K562 (cell line): Measurements from ENCODE around the gene LIMS2. TPM values are rescaled to one million over a fixed set of nuclear protein-coding genes. Genes with fewer than 3 reads are reported as not detected.

Source experiments
- ATAC-seq: fragments of 200-7000 bp; cut with Tn5 transposase; 3 replicates; pipeline ENCODE4 v1.9.1; 2020; ENCODE audit warnings: moderate library complexity
- BruUV-seq: library from RNA; stranded (reverse); fragments of 400-500 nt; replicated peaks from 2 replicates; lab custom pipeline; 2021; lab: Mats Ljungman, UMichigan
- CTCF ChIA-PET: fragments of 300-600 bp; formaldehyde crosslinking; extraction: SDS; loops from one replicate; lab custom pipeline; 2021; ENCODE audit warnings: low intra/inter-chr PET ratio; lab: Yijun Ruan, JAX
- POLR2A ChIA-PET: fragments of 300-600, 350-650 bp; sonication (Branson Sonifier 250); formaldehyde crosslinking; extraction: SDS; loops from one replicate; lab custom pipeline; 2021; ENCODE audit warnings: antibody characterized with exemption, inconsistent platforms; lab: Yijun Ruan, JAX
- DNase-seq, 4 experiments: peaks; one replicate each; pipeline versions ENCODE4 v3.0.0 to v3.0.0-alpha.2; 2011 to 2018; ENCODE audit warnings: low spot score in 3 of 4, mixed read lengths in 3 of 4; ENCODE audit errors: extremely low read depth in 1 of 4
- FAIRE-seq: peaks from 2 replicates; lab custom pipeline; 2011; peaks lifted over from hg19 to GRCh38; lab: Jason Lieb, UNC
- H2AFZ ChIP-seq: 2 replicates; pipeline ENCODE4 v1.6.0; 2011; ENCODE audit warnings: low read depth, low read length, control low read depth, inconsistent platforms
- H3K27ac ChIP-seq: fragments of 200-600 bp; 3 replicates; pipeline ENCODE4 v1.8.0; 2011; ENCODE audit warnings: low read depth, mild to moderate bottlenecking, control low read depth, inconsistent platforms, low read length, moderate library complexity, mixed read lengths; ENCODE audit errors: extremely low read depth
- H3K27me3 ChIP-seq, 2 experiments: fragments of 300-600 bp in 1 of 2; 2 replicates in 1 of 2; 3 replicates in 1 of 2; pipeline versions ENCODE4 v1.6.0 to v1.8.0; 2011; ENCODE audit warnings: inconsistent platforms in 2 of 2, low read length in 2 of 2, mild to moderate bottlenecking in 1 of 2, mixed read lengths in 1 of 2, moderate library complexity in 1 of 2; ENCODE audit not compliant: control insufficient read depth in 2 of 2, insufficient read depth in 2 of 2
- H3K36me3 ChIP-seq: fragments of 300-600 bp; 3 replicates; pipeline ENCODE4 v1.8.0; 2011; ENCODE audit warnings: mild to moderate bottlenecking, low read length, inconsistent platforms; ENCODE audit not compliant: control insufficient read depth, insufficient read depth
- H3K4me1 ChIP-seq, 2 experiments: fragments of 200-600 bp in 1 of 2; replicated peaks in 1 of 2; 2 replicates in 1 of 2; 3 replicates in 1 of 2; pipeline versions ENCODE4 v1.5.1 to v1.8.0; 2011; ENCODE audit warnings: inconsistent platforms in 2 of 2, low read length in 2 of 2, mild to moderate bottlenecking in 1 of 2, mixed read lengths in 1 of 2, moderate library complexity in 1 of 2; ENCODE audit not compliant: control insufficient read depth in 2 of 2, insufficient read depth in 2 of 2
- H3K4me2 ChIP-seq: 2 replicates; pipeline ENCODE4 v1.6.1; 2011; ENCODE audit warnings: low read length, control low read depth, inconsistent platforms, mixed read lengths; ENCODE audit not compliant: insufficient read depth
- H3K4me3 ChIP-seq: fragments of 200-600 bp; sonication (generic), shearing (Covaris generic); 2 replicates; pipeline ENCODE4 v1.5.1; 2016; ENCODE audit warnings: control low read depth, inconsistent platforms
- H3K79me2 ChIP-seq: fragments of 200-600 bp; 3 replicates; pipeline ENCODE4 v1.8.0; 2011; ENCODE audit warnings: low read length, inconsistent platforms; ENCODE audit not compliant: control insufficient read depth, insufficient read depth
- H3K9ac ChIP-seq, 2 experiments: 2 replicates each; pipeline versions ENCODE4 v1.6.0 to v1.6.1; 2011; ENCODE audit warnings: low read depth in 2 of 2, low read length in 2 of 2, control low read depth in 1 of 2, inconsistent platforms in 1 of 2, mild to moderate bottlenecking in 1 of 2, mixed read lengths in 1 of 2; ENCODE audit not compliant: insufficient read depth in 1 of 2
- H3K9me1 ChIP-seq: one replicate; pipeline ENCODE4 v1.6.0; 2011; ENCODE audit warnings: inconsistent platforms, mild to moderate bottlenecking, low read length, moderate library complexity; ENCODE audit not compliant: control insufficient read depth, insufficient read depth
- H3K9me3 ChIP-seq: replicated peaks from 2 replicates; pipeline ENCODE4 v1.5.1; 2011; ENCODE audit warnings: low read depth, low read length, inconsistent platforms; ENCODE audit not compliant: control insufficient read depth, insufficient read depth
- H4K20me1 ChIP-seq: replicated peaks from 2 replicates; pipeline ENCODE4 v1.6.1; 2011; ENCODE audit warnings: low read length, inconsistent platforms, mixed read lengths; ENCODE audit not compliant: control insufficient read depth, insufficient read depth
- BRCA1 ChIP-seq, 2 experiments: fragments of 450-650 bp in 1 of 2; sonication (generic) in 1 of 2; formaldehyde crosslinking in 1 of 2; IDR thresholded peaks; 2 replicates each; pipeline versions ENCODE4 v1.5.0 to v1.6.1; 2017 to 2020; ENCODE audit warnings: mild to moderate bottlenecking in 1 of 2, missing genetic modification reagents in 1 of 2
- GTF2B ChIP-seq: IDR thresholded peaks from 2 replicates; pipeline ENCODE4 v1.6.1; 2011; ENCODE audit not compliant: insufficient read length; ENCODE audit errors: extremely low read depth
- NFYB ChIP-seq: IDR thresholded peaks from 2 replicates; pipeline ENCODE4 v1.6.1; 2011; ENCODE audit warnings: mild to moderate bottlenecking, moderate library complexity; ENCODE audit not compliant: insufficient read length; ENCODE audit errors: extremely low read depth
- OTX1 ChIP-seq: fragments of 450-650 bp; formaldehyde crosslinking; IDR thresholded peaks from 2 replicates; pipeline ENCODE4 v1.4.0; 2022; ENCODE audit warnings: mild to moderate bottlenecking
- PHB2 ChIP-seq: fragments of 450-650 bp; IDR thresholded peaks from 2 replicates; pipeline ENCODE4 v1.6.1; 2017; ENCODE audit warnings: low read depth
- SIN3B ChIP-seq: fragments of 450-650 bp; IDR thresholded peaks from 2 replicates; pipeline ENCODE4 v1.6.1; 2017; ENCODE audit warnings: low read depth, mild to moderate bottlenecking, moderate library complexity
- TEAD2 ChIP-seq: fragments of 450-650 bp; IDR thresholded peaks from 2 replicates; pipeline ENCODE4 v1.6.1; 2016; ENCODE audit warnings: missing genetic modification characterization, control low read depth, missing compliant biosample characterization
- WGBS: fragments of 100-300 bp; shearing (Covaris generic); methylation state at CpG from one replicate; pipeline ENCODE4 v1.1.6; 2016; ENCODE audit warnings: low coverage, mixed read lengths; ENCODE audit not compliant: insufficient coverage; ENCODE audit errors: missing lambda C conversion rate; 5-methylcytosine and 5-hydroxymethylcytosine counted together
- in situ Hi-C: fragments of 300-500 bp; cut with MboI; formaldehyde crosslinking; loops from 4 replicates; pipeline ENCODE4 v1.15.0; 2018; ENCODE audit warnings: inconsistent platforms, mixed read lengths
- intact Hi-C: fragments of 100-400 bp; cut with micrococcal nuclease; formaldehyde crosslinking; loops from 2 replicates; pipeline ENCODE4 v1.14.2; 2022
- polyA plus RNA-seq, 8 experiments: library from polyadenylated mRNA; depleted of rRNA in 4 of 8; stranded (reverse) in 5 of 8; unstranded in 3 of 8; fragments of >200 nt; fragmentation: Nextera tagmentation in 2 of 8; fragmentation: Illumina TruSeq in 1 of 8; extraction: Ambion mirVana in 2 of 8; extraction: Trizol in 1 of 8; gene quantifications; 2 replicates each; pipeline versions ENCODE4 v1.2.1 to v1.2.3, GENCODE V29; 2011 to 2014; ENCODE audit warnings: inconsistent platforms in 1 of 8, missing spikeins in 1 of 8
- total RNA-seq, 7 experiments: library from RNA; depleted of rRNA in 6 of 7; stranded (reverse); fragments of >200 nt in 6 of 7; fragmentation: Illumina TruSeq in 2 of 7; extraction: Trizol in 2 of 7; gene quantifications; 2 replicates each; pipeline versions ENCODE4 v1.2.1 to v1.2.3, GENCODE V29; 2011 to 2021; ENCODE audit warnings: low replicate concordance in 1 of 7
- TF ChIP-seq, protein P1 (sequence below): sonication (generic); formaldehyde crosslinking; IDR thresholded peaks from 2 replicates; pipeline ENCODE4 v1.8.0; 2022; ENCODE audit warnings: missing genetic modification reagents, mild to moderate bottlenecking, borderline replicate concordance

LIMS2 gene
- total and polyA plus RNA-seq, 9 of the 15 experiments (the other 6 are each of a cell fraction or from before 2014, with no cell fraction given) = 0.04 to 0.22 TPM; not detected in 7

- no peak overlapping the region for H3K9ac ChIP-seq
- no peak overlapping the region for H3K4me2 ChIP-seq
- H2AFZ ChIP-seq = no peak overlapping the region
- peaks cover 57 to 85% of the 10 kb centered on the region in 2 experiments for H3K27me3 ChIP-seq
- intact Hi-C loops = no loop called here
- no TSS peak for BruUV-seq
- no peak overlapping the region for H3K27ac ChIP-seq
- 13% methylated on average over 1 of the region's 1 CpG for WGBS
- in situ Hi-C loops = no loop called here
- H3K9me1 ChIP-seq = no peaks in the 10 kb centered on the region
- H3K79me2 ChIP-seq = no peaks in the 10 kb centered on the region
- H3K4me3 ChIP-seq = no peak overlapping the region
- ATAC-seq = no peak
- no peak for FAIRE-seq
- CTCF ChIA-PET = no interaction called here
- no peaks in the 10 kb centered on the region; the same call in 2 of the 3 replicates for H3K36me3 ChIP-seq
- DNase-seq = no peak
- H4K20me1 ChIP-seq = no peaks in the 10 kb centered on the region
- H3K9me3 ChIP-seq = no peaks in the 10 kb centered on the region
- TF ChIP-seq, protein P1, sequence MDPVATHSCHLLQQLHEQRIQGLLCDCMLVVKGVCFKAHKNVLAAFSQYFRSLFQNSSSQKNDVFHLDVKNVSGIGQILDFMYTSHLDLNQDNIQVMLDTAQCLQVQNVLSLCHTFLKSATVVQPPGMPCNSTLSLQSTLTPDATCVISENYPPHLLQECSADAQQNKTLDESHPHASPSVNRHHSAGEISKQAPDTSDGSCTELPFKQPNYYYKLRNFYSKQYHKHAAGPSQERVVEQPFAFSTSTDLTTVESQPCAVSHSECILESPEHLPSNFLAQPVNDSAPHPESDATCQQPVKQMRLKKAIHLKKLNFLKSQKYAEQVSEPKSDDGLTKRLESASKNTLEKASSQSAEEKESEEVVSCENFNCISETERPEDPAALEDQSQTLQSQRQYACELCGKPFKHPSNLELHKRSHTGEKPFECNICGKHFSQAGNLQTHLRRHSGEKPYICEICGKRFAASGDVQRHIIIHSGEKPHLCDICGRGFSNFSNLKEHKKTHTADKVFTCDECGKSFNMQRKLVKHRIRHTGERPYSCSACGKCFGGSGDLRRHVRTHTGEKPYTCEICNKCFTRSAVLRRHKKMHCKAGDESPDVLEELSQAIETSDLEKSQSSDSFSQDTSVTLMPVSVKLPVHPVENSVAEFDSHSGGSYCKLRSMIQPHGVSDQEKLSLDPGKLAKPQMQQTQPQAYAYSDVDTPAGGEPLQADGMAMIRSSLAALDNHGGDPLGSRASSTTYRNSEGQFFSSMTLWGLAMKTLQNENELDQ (CRISPR knock-in tag) = no peak
- TF ChIP-seq BRCA1 (IDR thresholded peaks at IDR 0.05) = no peak
- TF ChIP-seq BRCA1 (CRISPR knock-in tag; IDR thresholded peaks at IDR 0.05) = no peak
- TF ChIP-seq TEAD2 (tag) = no peak
- TF ChIP-seq SIN3B = no peak
- no peak for TF ChIP-seq NFYB
- TF ChIP-seq GTF2B = no peak
- no peak for TF ChIP-seq OTX1
- TF ChIP-seq PHB2 = no peak
- peaks cover 0 to 11% of the 10 kb centered on the region in 2 experiments; a peak in 2 of 5 replicates for H3K4me1 ChIP-seq
- POLR2A ChIA-PET = interaction anchor here (1.3 kb wide), 1 partner anchor 9 kb away, joined by 5 read pairs; no protein-coding TSS in a partner anchor
Measured at GRCh38 chr2:127610561-127610960, 64.8 kb downstream of the LIMS2 start.
